Measurements from ENCODE around the gene C19orf44.

C19orf44 gene

GRCh38 chr19:16518483-16519229, 22.5 kb downstream of the C19orf44 start:
- DNase-seq, result no peak

- no peak for DNase-seq
These were observed 23.1 kb downstream of the C19orf44 start for GRCh38 chr19:16519230-16519687.

GRCh38 chr19:16520074-16520973, 24.1 kb downstream of the C19orf44 start:
- DNase-seq, result no peak

GRCh38 chr19:16520986-16521624, 24.9 kb downstream of the C19orf44 start:
- no peak for DNase-seq

GRCh38 chr19:16521715-16522289, 25.6 kb downstream of the C19orf44 start:
- no peak for DNase-seq

- no peak for DNase-seq
These were observed 26.6 kb downstream of the C19orf44 start for GRCh38 chr19:16522559-16523377.

GRCh38 chr19:16524991-16525734, 29.0 kb downstream of the C19orf44 start:
- DNase-seq, result no peak

GRCh38 chr19:16525751-16526481, 29.7 kb downstream of the C19orf44 start:
- DNase-seq, result no peak

- no peak for DNase-seq
These were observed 31.2 kb downstream of the C19orf44 start for GRCh38 chr19:16527334-16527935.

- no peak for DNase-seq
These were observed 31.9 kb downstream of the C19orf44 start for GRCh38 chr19:16527971-16528521.

GRCh38 chr19:16529466-16530144, 33.4 kb downstream of the C19orf44 start:
- no peak for DNase-seq

- no peak for DNase-seq
These were observed 34.6 kb downstream of the C19orf44 start for GRCh38 chr19:16530540-16531379.

- DNase-seq, result no peak
These were observed 35.1 kb downstream of the C19orf44 start for GRCh38 chr19:16531380-16531669.

GRCh38 chr19:16532440-16533234, 36.4 kb downstream of the C19orf44 start:
- DNase-seq, result no peak

GRCh38 chr19:16535381-16535780, 39.2 kb downstream of the C19orf44 start:
- DNase-seq, result no peak

- DNase-seq, result no peak
These were observed 39.9 kb downstream of the C19orf44 start for GRCh38 chr19:16536130-16536529.

- no peak for DNase-seq
These were observed 40.9 kb downstream of the C19orf44 start for GRCh38 chr19:16537111-16537510.

- DNase-seq, result no peak
These were observed 44.8 kb downstream of the C19orf44 start for GRCh38 chr19:16540948-16541347.
